H1 (cell line): ENCODE results near the gene GNAI1.

ENCODE experiments used
- BACH1 ChIP-seq: IDR thresholded peaks from 2 replicates; pipeline ENCODE4 v1.6.1; 2012; ENCODE audit warnings: low read length, improper control_type of control experiment
- CHD7 ChIP-seq: fragments of 300-600 bp; sonication (generic); IDR thresholded peaks from 2 replicates; pipeline ENCODE4 v1.7.1; 2012; ENCODE audit warnings: low read length, moderate library complexity, mild to moderate bottlenecking, inconsistent platforms; ENCODE audit not compliant: insufficient replicate concordance
- CTCF ChIP-seq, 3 experiments: IDR thresholded peaks; 1 replicate in 2 of 3; 2 replicates in 1 of 3; pipeline versions ENCODE4 v1.5.1 to v1.6.1; 2011; ENCODE audit warnings: low read length in 3 of 3, mild to moderate bottlenecking in 3 of 3, inconsistent platforms in 2 of 3, low read depth in 1 of 3, moderate library complexity in 1 of 3; ENCODE audit not compliant: insufficient read depth in 1 of 3; ENCODE audit errors: control extremely low read depth in 1 of 3
- EZH2 ChIP-seq: fragments of 200-600 bp; sonication (generic); IDR thresholded peaks from 2 replicates; pipeline ENCODE4 v1.7.1; 2012; ENCODE audit warnings: low read depth, mild to moderate bottlenecking, moderate library complexity, low read length, inconsistent platforms; ENCODE audit not compliant: severe bottlenecking
- PHF8 ChIP-seq: fragments of 200-600 bp; sonication (generic); conservative IDR thresholded peaks from 2 replicates; pipeline ENCODE4 v1.7.1; 2012; ENCODE audit warnings: low read depth, mild to moderate bottlenecking, inconsistent platforms, low read length, moderate library complexity
- POLR2AphosphoS5 ChIP-seq: IDR thresholded peaks from 2 replicates; pipeline ENCODE4 v1.6.1; 2011; ENCODE audit warnings: low read depth, low read length
- RFX5 ChIP-seq: IDR thresholded peaks from 2 replicates; pipeline ENCODE4 v1.6.1; 2011; ENCODE audit warnings: low read depth, low read length, improper control_type of control experiment, borderline replicate concordance
- USF2 ChIP-seq: IDR thresholded peaks from 2 replicates; pipeline ENCODE4 v1.6.1; 2011; ENCODE audit warnings: low read length, improper control_type of control experiment
- ZNF274 ChIP-seq: IDR thresholded peaks from 2 replicates; pipeline ENCODE4 v1.7.0; 2012; ENCODE audit warnings: low read length, borderline replicate concordance; ENCODE audit errors: extremely low read depth

DNA sequence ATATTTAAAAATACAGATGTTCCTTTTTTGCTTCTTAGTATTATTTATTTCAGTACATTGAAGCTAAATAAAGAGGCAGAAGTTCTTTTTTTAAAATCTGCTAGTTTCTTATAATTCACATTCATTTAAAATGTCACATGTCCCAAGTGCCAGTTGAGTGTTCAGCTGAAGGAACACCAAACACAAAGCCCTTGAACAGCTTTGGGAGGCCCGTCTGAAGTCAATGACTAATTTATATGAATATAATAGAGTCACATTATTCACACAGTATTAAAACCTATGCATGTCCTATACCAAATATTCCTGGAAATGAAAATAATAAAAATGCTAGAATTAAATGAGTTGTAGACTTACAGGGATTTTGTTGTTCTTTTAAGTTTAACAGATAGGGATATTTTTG is 70.3 kb downstream of the GNAI1 start:
- TF ChIP-seq USF2 (no peak), PHF8 (no peak), BACH1 (no peak), CTCF (IDR thresholded peaks at IDR 0.05; ENCODE audit: control extremely low read depth in 1 of 3, insufficient read depth in 1 of 3, low read depth in 1 of 3, low read length in 3 of 3) (no peak), RFX5 (no peak), POLR2AphosphoS5 (no peak), CHD7 (no peak), ZNF274 (no peak), EZH2 (no peak)
